Measurements from ENCODE around the gene RNMT. TPM values are rescaled to one million over a fixed set of nuclear protein-coding genes. Genes with fewer than 3 reads are reported as not detected.
"Not testable (repeated sequence)": the region's sequence is repeated elsewhere in the genome, so short reads cannot be mapped to it uniquely, and the experiment has no call there.

The RNMT gene
- total RNA-seq = 10 to 100 TPM in 3 of 4 donors, 1 to 10 TPM in 1; 8.8 to 25.0 (median 14.2) TPM

DNA sequence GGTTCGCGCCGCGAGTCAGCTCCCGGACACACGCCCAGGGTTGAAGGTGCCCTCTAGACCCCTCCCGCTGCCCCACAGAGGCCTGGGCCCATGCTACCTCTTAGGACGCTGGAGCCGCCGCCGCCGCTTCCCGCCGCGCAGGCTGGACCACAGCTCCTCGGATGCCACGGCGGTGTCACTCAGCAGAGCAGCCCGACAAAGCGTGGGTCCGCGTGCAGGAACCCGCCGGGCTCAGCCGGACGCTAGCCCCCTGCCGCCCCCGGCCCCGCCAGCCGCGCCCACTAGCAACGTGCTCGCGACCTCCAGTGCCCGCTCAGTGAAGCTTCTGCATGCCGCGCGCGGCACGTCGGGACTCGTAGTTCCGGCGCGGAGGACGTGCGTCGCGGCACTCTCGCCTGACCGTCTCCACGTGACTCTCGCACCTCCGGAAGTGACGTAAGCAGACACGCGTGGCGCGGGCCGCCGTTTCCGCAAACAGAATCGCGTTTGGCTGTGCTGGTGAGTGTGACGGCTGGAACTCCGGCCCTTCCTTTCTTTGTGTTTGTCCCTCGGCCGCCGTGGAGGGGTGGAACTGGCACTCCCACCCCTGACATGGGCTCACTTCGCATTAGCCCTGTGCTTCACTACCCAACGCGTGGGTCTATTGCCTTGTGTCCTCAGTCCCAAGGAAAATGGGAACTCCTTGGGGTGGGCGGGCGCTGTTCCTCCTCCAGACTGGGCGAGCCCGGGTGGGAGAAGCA is at the start of gene RNMT, which contains the start of gene FAM210A:
Gene RNMT (plus strand): TSS at position 442 of the 740 bp plus-strand sequence. CDS start 4,845 bp downstream, outside the sequence.
Gene FAM210A (minus strand): TSS at position 327 of the 740 bp plus-strand sequence. CDS start 44,481 bp downstream, outside the sequence.
- no peaks in the 10 kb centered on the region for H3K27me3 ChIP-seq
- peaks cover 0 to 10% (median 0%) of the 10 kb centered on the region in 3 donors for H3K36me3 ChIP-seq
- TF ChIP-seq, protein P1, sequence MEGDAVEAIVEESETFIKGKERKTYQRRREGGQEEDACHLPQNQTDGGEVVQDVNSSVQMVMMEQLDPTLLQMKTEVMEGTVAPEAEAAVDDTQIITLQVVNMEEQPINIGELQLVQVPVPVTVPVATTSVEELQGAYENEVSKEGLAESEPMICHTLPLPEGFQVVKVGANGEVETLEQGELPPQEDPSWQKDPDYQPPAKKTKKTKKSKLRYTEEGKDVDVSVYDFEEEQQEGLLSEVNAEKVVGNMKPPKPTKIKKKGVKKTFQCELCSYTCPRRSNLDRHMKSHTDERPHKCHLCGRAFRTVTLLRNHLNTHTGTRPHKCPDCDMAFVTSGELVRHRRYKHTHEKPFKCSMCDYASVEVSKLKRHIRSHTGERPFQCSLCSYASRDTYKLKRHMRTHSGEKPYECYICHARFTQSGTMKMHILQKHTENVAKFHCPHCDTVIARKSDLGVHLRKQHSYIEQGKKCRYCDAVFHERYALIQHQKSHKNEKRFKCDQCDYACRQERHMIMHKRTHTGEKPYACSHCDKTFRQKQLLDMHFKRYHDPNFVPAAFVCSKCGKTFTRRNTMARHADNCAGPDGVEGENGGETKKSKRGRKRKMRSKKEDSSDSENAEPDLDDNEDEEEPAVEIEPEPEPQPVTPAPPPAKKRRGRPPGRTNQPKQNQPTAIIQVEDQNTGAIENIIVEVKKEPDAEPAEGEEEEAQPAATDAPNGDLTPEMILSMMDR (IDR thresholded peaks at IDR 0.05) = peak in 2 of 6 experiments; percentile 8 to 31
- TF ChIP-seq POLR2A (IDR thresholded peaks at IDR 0.05) = peak in 2 of 4 donors; percentile 77 to 81
- H3K27ac ChIP-seq = peak within 1 kb of the TSS; percentile 94 to 98 (median 95)
- 2% methylated on average over 12 of the region's 76 CpGs; no CpG with 5 or more reads in 1 of the 2 donors for WGBS, 2 donors
- intact Hi-C loops (cut with DNase I) = no loop called here
- peak within 1 kb of the TSS; percentile 75 to 93 (median 80) for H3K4me3 ChIP-seq
- DNase-seq = peak; percentile 86
- H3K4me1 ChIP-seq = peaks cover 9 to 58% (median 11%) of the 10 kb centered on the region in 3 donors
- no peaks in the 10 kb centered on the region for H3K9me3 ChIP-seq

DNA sequence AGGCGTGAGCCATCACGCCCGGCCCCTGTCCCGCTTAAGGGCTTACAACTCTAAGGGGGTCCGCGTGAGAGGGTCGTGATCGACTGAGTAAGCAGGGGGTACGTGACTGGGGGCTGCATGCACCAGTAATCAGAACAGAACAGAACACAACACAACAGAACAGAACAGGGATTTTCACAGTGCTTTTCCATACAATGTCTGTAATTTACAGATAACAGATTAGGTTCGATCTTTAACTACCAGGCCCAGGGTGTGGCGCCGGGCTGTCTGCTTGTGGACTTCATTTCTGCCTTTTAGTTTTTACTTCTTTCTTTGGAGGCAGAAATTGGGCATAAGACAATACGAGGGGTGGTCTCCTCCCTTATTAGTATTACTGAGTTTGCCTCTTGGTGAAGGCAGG is 49.1 kb upstream of the RNMT start:
- H3K36me3 ChIP-seq; H3K4me1 ChIP-seq; DNase-seq; H3K9me3 ChIP-seq; H3K27me3 ChIP-seq; intact Hi-C loops (cut with DNase I); H3K27ac ChIP-seq; H3K4me3 ChIP-seq: not testable (repeated sequence)
- 96 to 98% methylated on average over 9 to 13 of the region's 13 CpGs for WGBS, 2 donors

DNA sequence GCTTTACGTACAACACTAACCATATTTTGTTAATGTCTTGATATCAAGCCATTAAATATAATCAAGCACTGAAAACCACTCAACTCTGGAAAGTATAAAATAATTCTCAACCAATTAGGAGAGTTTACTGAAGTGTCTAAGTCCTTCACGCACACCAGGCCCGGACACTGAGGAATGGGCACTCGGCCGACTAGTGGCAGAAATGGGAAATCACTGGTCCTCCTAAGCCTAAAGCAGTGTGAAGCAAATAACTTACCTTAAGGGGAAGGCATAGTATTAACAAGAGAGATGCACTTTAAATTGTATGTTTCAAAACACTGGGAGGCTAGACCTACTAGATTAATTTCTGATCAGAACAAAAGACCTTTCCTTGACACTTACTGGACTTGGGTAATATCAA is 45.9 kb upstream of the RNMT start:
- WGBS, 2 donors = 69 to 78% methylated on average over 5 of the region's 5 CpGs

DNA sequence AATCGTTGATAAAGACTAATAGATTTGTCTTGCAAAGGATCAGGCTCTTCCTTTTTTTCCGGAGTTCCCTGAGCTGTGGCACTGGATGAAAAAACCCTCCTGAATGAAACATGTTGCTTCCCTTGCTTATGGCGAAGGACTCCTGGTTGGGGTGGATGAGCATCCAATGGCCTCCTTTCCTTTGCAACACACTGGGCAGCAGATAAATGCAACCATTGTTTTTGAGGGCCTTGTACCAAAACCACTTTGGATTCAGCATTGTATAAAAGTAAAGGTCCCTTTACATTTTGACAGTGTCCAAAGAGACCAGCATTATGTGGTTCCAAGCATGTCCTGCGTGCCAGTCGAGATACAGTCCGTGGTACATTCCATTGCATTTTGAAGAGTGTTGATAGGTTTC is 44.8 kb upstream of the RNMT start:
- Histone ChIP-seq H3K4me3 (no peak overlapping the region), H3K36me3 (peaks cover 0 to 5% (median 0%) of the 10 kb centered on the region in 3 donors), H3K27me3 (no peaks in the 10 kb centered on the region), H3K9me3 (no peaks in the 10 kb centered on the region), H3K27ac (no peak overlapping the region), H3K4me1 (no peaks in the 10 kb centered on the region)
- no peak for DNase-seq
- WGBS, 2 donors = 90 to 91% methylated on average over 6 of the region's 6 CpGs
- TF ChIP-seq POLR2A (IDR thresholded peaks at IDR 0.05) = no peak
- TF ChIP-seq, protein P1 (IDR thresholded peaks at IDR 0.05) = no peak
- intact Hi-C loops (cut with DNase I) = no loop called here

More for the DNA sequence above, 45.9 kb upstream of the RNMT start:
- DNase-seq = no peak
- Histone ChIP-seq H3K4me3 (no peak overlapping the region), H3K27me3 (no peaks in the 10 kb centered on the region), H3K27ac (no peak overlapping the region), H3K9me3 (no peaks in the 10 kb centered on the region), H3K4me1 (no peaks in the 10 kb centered on the region), H3K36me3 (peaks cover 0 to 5% (median 0%) of the 10 kb centered on the region in 3 donors)
- intact Hi-C loops (cut with DNase I) = no loop called here
- TF ChIP-seq POLR2A (IDR thresholded peaks at IDR 0.05) = no peak
- TF ChIP-seq, protein P1 (IDR thresholded peaks at IDR 0.05) = peak in 4 of 6 experiments; percentile 11 to 39 (median 32)

DNA sequence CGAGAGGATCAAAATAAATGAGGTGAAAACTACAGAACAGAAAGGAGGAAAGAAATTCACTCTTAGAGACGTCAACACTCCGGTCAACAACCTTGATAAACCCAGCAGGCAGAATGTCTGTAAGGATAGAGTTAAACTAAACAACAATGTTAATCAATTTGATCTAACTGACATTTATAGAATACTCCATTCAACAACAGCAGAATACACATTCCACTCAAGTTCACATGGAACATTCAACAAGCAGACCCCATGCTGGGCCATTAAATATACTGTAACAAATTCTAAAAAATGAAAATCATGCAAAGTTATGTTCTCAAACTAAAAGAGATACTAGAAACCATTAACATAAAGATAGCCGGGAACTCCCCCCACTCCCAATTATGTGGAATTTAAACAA is 41.9 kb upstream of the RNMT start:
- 82 to 92% methylated on average over 4 of the region's 4 CpGs for WGBS, 2 donors

More for the DNA sequence above, 41.9 kb upstream of the RNMT start:
- no peak overlapping the region for H3K4me3 ChIP-seq
- no peak for TF ChIP-seq POLR2A (IDR thresholded peaks at IDR 0.05)
- TF ChIP-seq, protein P1 (IDR thresholded peaks at IDR 0.05) = no peak
- H3K27me3 ChIP-seq = no peaks in the 10 kb centered on the region
- no peaks in the 10 kb centered on the region for H3K4me1 ChIP-seq
- peaks cover 0 to 5% (median 0%) of the 10 kb centered on the region in 3 donors for H3K36me3 ChIP-seq
- intact Hi-C loops (cut with DNase I) = no loop called here
- DNase-seq = no peak
- no peak overlapping the region for H3K27ac ChIP-seq
- no peaks in the 10 kb centered on the region for H3K9me3 ChIP-seq
